Stimulated activated CD8-positive, alpha-beta memory T cell treated with anti-CD3 and anti-CD28 coated beads, Interleukin-15, amount 100 ng/mL, for 1 hour (primary cell): ENCODE results near the gene LDHAL6B.
"Not testable (repeated sequence)": the region's sequence is repeated elsewhere in the genome, so short reads cannot be mapped to it uniquely, and the experiment has no call there.

ENCODE experiments used
- DNase-seq: peaks from one replicate; pipeline ENCODE4 v3.0.0-alpha.2; 2020; ENCODE audit warnings: low read depth

LDHAL6B gene

DNA sequence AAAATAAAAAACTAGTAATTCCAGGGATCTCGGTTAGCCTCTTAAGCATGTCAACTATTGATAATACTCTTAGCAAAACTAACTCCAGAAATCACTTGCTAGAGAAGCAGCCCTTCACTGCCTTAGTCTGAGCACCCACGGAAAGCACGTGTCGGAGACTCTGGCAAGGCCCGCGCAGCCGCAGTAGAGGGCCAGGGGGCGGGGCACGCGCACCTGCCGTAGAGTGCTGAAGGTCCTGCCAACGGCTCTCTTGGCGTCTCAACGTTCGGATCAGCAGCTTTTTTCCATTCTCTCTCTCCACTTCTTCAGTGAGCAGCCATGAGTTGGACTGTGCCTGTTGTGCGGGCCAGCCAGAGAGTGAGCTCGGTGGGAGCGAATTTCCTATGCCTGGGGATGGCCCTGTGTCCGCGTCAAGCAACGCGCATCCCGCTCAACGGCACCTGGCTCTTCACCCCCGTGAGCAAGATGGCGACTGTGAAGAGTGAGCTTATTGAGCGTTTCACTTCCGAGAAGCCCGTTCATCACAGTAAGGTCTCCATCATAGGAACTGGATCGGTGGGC, at the start of gene LDHAL6B:
TSS of gene LDHAL6B (plus strand) at position 221 of the 561 bp plus-strand sequence. CDS start at position 319, 98 bp downstream.
- no peak for DNase-seq

DNA sequence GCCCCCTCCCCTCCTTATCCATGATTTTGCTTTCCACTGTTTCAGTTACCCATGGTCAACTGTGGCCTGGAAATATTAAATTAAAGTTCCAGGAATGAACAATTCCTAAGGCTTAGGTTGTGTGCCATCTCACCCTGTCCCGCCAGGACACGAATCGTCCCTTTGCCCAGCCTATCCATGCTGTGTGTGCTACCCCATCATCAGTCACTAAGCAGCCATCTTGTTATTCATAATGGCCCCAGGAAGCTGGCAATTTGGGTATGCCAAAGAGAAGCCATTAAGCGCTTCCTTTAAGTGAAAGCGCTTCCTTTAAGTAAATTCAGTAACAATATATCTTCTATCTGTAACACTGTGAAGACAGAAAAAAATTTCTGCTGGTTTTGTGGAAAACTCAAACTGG, 49.2 kb upstream of the LDHAL6B start:
- no peak for DNase-seq

- DNase-seq = no peak
These were observed 48.6 kb upstream of the LDHAL6B start for GRCh38 chr15:59157840-59158700.

GRCh38 chr15:59158701-59159034, 48.0 kb upstream of the LDHAL6B start:
- DNase-seq = no peak

GRCh38 chr15:59159210-59159609, 47.4 kb upstream of the LDHAL6B start:
- DNase-seq = no peak

- no peak for DNase-seq
These were observed 45.6 kb upstream of the LDHAL6B start for GRCh38 chr15:59160880-59161593.

GRCh38 chr15:59162080-59162479, 44.6 kb upstream of the LDHAL6B start:
- not testable (repeated sequence) for DNase-seq

- DNase-seq = no peak
These were observed 40.9 kb upstream of the LDHAL6B start for GRCh38 chr15:59165726-59166125.

- DNase-seq = no peak
These were observed 40.5 kb upstream of the LDHAL6B start for GRCh38 chr15:59166166-59166565.

DNA sequence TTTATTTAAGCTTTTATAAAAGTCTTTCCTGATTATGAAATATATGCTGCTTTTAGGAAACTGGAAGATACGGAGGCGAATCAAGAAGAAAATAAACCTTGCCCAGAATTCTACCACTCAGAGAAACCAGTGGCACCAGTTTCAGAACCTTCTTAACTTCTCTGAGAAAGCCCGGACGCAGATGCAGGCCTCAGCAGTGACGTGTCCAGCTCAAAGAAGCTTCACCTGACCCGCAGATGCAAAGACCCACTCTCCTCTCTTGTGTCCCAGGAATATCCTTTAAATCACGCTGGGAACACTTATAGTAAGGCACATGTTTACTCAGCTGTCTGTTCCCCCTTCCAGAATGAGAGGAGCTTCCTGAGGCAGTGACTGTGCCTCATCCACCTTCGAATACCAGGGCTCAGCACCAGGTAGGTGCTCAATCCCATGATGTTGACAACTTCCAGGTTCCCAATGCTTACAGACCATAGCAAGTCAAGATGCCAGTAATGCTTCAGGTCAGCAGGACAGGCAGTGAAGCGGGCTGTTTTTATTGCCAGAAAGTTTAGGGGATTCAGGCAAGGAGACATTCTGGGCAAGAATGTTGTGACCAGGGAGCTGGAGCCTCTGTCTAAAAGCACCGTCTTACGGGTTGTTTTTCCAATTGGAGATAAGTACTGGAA, 39.9 kb upstream of the LDHAL6B start:
- no peak for DNase-seq

DNA sequence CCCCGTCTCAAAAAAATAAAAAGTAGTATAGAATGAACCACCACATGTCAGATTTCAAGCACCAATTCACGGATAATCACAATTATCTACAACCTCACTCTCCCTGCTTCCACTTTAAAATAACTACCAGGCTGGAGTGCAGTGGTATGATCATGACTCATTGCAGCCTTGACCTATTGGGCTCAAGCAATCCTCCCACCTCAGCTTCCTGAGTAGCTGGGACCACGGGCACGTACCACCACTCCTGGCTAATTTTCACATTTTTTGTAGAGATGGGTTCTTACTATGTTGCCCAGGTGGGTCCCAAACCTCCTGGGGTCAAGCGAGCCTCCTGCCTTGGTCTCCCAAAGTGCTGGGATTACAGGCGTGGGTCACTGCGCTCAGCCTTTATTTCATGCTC, 38.1 kb upstream of the LDHAL6B start:
- DNase-seq = no peak

GRCh38 chr15:59169251-59169708, 37.4 kb upstream of the LDHAL6B start:
- DNase-seq = no peak

GRCh38 chr15:59170295-59171066, 36.2 kb upstream of the LDHAL6B start:
- no peak for DNase-seq

DNA sequence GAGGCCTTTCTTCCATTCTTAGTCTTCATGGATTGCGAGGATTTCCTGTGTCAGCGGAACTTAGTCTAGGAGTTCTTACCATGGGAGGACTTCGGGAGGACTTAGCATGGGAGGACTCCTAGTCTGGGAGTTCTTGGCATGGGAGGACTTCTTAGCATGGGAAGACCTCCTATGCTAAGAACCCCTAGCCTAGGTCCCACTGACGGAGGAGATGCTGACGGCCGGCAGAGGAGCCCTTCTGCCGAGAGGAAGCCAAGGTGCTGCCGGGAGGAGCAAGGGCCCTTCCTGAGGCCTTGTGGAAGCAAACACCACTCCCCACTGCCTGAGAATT, 35.6 kb upstream of the LDHAL6B start:
- no peak for DNase-seq

- DNase-seq = no peak
These were observed 34.2 kb upstream of the LDHAL6B start for GRCh38 chr15:59172289-59172901.

DNA sequence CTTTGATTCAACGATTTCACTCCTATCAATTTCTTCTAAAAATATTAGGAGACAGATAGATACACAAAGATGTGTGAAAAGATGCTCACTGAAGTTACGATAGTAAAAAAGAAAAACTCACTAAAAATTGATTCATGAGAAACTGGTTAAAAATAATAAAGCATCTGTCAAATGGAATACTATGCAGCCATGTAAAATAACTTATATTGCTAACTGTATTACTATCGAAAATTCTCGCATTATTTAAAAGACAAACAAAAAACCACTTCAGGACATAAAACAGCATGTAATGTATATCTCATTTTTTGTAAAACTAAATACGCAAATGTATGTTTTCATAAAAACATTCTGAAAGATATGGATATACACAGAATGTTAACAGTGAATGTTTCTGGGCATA, 33.4 kb upstream of the LDHAL6B start:
- DNase-seq = no peak

GRCh38 chr15:59174151-59174834, 32.4 kb upstream of the LDHAL6B start:
- DNase-seq = no peak

DNA sequence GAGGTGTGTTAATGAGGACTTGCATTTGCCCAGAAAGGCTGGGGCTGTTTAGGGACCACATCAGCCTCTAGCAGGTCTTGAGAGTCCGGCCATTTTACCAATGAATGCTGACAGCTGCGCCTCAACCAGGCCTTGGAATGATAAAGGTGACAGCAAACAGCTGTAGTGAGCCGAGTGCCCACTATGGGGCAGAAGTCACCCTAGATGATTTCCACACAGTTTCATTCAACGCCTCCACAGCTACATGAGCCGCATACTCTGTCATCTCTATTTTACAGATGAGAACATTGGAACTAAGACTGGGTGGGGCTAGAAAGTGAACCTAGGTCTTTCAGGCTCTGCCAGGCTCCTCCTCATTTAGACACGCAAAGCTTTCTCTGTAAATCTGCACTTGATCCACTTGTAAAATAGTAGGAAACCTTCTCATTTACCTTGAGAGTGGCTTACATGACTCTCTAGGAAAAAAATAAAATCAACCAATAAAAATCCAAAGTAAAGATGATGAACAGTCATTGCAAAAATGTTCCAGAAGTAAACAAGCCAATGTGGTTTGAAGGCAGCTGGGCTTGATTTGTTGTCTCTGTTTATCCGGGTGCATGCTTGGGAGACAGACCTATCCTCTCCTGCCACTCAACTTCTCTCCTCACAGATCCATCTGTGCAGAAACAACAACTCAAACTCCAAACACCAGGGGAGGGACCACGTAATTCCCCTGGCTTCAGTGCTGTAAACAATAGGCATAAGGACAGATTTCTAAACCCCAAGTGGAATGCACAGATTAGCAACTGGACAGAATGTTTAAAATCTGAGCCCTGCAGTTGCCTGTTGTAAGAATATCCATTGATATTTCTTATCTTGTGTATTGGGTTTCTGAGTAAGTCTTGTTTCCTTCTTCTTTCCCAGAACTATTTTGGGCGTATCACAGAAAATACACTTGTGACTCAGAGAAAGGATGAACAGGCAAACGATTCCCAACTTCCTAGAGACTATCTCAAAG, 31.5 kb upstream of the LDHAL6B start:
- no peak for DNase-seq

- DNase-seq = no peak
These were observed 29.9 kb upstream of the LDHAL6B start for GRCh38 chr15:59176653-59177316.
